HUES6 (cell line): ENCODE measurements around the gene COL6A1.
A peak's percentile ranks its signal among the peaks of the same experiment; 100 is the strongest.

Source experiments
- H3K27ac ChIP-seq: 2 replicates; pipeline ENCODE4 v1.7.0; 2013; ENCODE audit warnings: low read depth, mild to moderate bottlenecking, low read length, inconsistent platforms
- H3K27me3 ChIP-seq: 2 replicates; pipeline ENCODE4 v1.6.1; 2013; ENCODE audit warnings: low read length; ENCODE audit not compliant: control insufficient read depth, insufficient read depth
- H3K36me3 ChIP-seq: 2 replicates; pipeline ENCODE4 v1.6.1; 2013; ENCODE audit warnings: low read length; ENCODE audit not compliant: control insufficient read depth, insufficient read depth
- H3K4me1 ChIP-seq: 2 replicates; pipeline ENCODE4 v1.6.1; 2013; ENCODE audit warnings: low read length; ENCODE audit not compliant: control insufficient read depth, insufficient read depth
- H3K4me3 ChIP-seq: 2 replicates; pipeline ENCODE4 v1.5.1; 2013; ENCODE audit warnings: low read depth, low read length
- H3K9ac ChIP-seq: one replicate; pipeline ENCODE4 v1.6.1; 2013; ENCODE audit warnings: mild to moderate bottlenecking, low read length
- H3K9me3 ChIP-seq: 2 replicates; pipeline ENCODE4 v1.6.1; 2013; ENCODE audit warnings: low read depth, low read length; ENCODE audit not compliant: control insufficient read depth, insufficient read depth

The COL6A1 gene

DNA sequence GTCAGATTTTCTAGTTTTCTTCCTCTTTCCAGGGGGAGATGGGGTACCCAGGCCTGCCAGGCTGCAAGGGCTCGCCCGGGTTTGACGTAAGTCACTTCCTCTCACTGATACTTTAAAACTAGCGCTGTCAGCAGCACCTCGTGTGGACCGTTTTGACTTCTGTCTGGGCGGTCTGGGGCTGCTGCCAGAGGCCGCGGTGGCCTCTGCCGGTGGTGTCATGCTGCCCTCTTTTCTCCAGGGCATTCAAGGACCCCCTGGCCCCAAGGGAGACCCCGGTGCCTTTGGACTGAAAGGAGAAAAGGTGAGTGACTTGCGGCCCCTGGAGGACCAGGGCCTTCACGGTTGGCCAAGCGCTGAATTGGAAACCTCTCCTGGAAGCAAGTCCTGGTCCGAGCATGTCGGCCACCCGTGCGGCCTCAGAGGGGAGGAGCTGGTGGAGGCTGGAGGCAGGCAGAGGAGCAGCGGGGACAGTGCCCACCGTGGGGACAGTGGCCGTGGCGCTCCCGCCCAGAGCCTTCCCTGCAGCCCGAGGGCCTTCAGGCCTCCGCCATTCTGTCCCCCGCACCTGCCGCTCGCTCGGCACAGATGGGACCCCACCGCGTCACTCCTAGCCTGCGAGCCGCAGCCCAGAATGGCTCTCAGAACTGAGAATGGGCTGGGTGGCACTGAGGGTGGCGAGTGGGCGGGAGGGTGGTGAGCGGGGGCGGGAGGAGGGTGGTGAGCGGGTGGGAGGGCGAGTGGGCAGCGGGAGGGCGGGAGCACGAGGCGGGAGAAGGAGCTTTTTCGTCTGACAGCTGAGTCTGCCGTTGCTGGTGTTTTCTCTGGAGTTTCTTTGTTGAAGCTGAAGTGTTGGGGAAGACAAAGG is 9.4 kb downstream of the COL6A1 start:
- Histone ChIP-seq H3K9ac (no peak overlapping the region), H3K27ac (no peak overlapping the region), H3K36me3 (peaks cover 83% of the 10 kb centered on the region), H3K4me1 (no peaks in the 10 kb centered on the region), H3K27me3 (no peaks in the 10 kb centered on the region), H3K4me3 (no peak overlapping the region), H3K9me3 (no peaks in the 10 kb centered on the region)

DNA sequence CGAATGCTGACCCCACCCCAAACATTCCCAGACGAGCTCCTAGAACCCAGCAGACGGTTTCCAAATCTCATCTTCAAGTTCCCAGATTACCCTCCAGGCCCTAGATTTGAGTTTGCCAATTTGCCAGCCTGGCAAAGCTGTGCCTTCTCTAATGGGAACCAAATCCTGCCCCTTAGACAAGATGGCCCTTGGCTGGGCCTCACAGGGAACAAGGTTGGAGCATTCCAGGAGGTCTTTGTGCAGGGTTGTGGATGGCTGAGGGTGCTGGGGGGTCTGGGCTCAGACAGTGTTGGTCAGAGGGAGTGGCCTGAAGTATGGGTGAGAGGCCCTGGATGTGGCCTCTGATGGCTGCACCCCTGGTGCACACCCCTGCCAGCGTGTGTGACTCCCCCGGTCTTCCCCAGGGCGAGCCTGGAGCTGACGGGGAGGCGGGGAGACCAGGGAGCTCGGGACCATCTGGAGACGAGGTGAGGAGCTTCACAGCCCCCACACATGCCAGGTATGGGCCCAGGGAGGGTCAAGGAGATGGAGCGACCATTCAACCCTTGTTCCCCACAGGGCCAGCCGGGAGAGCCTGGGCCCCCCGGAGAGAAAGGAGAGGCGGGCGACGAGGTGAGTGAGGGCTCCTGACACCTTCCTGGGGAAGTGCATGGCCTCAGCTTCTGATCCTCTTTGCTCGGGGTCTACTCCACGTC is 10.2 kb downstream of the COL6A1 start:
- H3K9me3 ChIP-seq: no peaks in the 10 kb centered on the region
- peaks cover 83% of the 10 kb centered on the region for H3K36me3 ChIP-seq
- H3K27me3 ChIP-seq: no peaks in the 10 kb centered on the region
- no peak overlapping the region for H3K9ac ChIP-seq
- H3K27ac ChIP-seq: no peak overlapping the region
- H3K4me3 ChIP-seq: no peak overlapping the region
- no peaks in the 10 kb centered on the region for H3K4me1 ChIP-seq

DNA sequence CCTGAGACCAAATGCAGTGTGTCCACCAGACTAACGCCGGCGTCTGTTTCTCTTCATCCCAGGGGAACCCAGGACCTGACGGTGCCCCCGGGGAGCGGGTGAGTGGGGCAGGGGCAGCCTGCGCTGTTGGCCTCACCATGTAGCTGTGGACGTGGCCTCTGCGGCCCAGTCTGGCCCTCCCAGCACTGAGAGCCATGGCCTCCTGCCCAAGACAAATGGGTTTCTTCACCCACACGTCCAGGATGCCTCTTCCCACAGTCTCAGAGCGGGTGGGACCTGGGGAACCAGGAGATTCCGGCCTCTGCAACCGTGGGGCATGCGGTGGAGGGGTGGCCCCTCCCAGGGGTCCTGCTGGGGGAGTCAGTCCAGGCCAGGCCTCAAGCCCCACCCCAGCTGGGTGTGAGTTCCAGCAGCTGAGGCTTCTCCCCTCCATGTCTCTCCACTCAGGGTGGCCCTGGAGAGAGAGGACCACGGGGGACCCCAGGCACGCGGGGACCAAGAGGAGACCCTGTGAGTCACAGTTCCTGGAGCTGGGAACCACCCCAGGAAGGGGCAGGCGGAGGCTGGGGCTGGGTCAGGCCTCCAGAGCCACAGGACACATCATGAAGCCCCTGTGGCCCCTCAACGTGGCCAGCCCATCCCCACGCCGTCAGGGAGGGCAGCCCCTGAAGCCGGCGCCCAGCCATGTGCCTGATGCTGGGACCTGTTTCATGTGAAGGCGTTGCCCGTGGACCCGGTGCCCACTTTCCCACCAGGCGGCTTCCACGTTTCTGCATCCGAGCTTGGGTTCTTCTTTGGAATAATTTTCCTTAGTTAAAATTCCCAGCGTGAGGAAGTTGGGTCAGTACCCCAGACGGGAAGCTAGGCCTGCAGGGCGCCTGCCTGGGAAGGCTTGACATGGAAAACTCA is 11.0 kb downstream of the COL6A1 start:
- H3K27ac ChIP-seq: no peak overlapping the region
- H3K4me1 ChIP-seq: no peaks in the 10 kb centered on the region
- no peaks in the 10 kb centered on the region for H3K9me3 ChIP-seq
- H3K27me3 ChIP-seq: no peaks in the 10 kb centered on the region
- no peak overlapping the region for H3K9ac ChIP-seq
- H3K36me3 ChIP-seq: peaks cover 83% of the 10 kb centered on the region
- H3K4me3 ChIP-seq: no peak overlapping the region

DNA sequence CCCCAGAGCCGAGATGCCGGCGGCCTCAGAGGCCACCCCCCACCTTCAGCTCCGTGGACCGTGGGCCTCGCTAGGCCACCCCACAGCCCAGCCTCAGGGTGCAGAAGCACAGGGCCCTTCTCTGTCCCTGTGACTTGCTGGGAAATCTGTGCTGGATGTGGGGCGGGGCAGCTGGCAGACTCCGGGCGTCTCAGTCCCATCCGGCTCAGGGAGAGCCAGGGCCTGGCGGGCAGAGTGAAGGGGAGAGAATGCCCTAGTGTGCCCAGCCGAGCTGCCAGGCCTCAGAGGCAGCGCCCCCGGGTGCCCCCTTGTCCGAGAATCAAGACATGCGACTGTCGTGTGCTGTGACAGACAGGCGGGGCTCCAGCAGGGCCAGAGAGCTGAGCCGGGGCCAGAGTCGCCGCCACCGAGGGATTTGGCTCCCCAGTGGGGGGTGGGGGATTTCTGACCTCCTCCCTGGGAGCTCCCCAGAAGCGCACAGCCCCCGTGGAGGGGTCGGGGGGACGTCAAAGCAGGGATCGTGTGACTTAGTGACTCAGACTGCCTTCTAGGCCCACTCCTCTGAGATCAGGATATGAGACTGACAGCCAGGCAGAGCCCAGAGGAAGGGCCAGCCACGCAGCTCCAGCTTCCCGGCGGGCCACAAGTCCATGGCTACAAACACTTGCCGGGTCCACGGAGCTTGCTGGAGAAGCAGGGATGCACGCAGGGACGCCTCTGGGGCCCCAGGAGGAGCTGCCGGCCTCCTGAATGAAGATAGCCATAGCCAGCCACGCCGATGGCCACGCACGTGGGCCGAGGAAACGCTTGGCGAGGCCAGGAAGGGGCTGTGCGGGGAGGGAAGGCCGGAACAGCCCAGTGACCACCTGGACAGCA is 11.9 kb downstream of the COL6A1 start:
- H3K27ac ChIP-seq: peak overlapping the region; percentile 57; the same call in 1 of the 2 replicates
- no peak overlapping the region for H3K9ac ChIP-seq

DNA sequence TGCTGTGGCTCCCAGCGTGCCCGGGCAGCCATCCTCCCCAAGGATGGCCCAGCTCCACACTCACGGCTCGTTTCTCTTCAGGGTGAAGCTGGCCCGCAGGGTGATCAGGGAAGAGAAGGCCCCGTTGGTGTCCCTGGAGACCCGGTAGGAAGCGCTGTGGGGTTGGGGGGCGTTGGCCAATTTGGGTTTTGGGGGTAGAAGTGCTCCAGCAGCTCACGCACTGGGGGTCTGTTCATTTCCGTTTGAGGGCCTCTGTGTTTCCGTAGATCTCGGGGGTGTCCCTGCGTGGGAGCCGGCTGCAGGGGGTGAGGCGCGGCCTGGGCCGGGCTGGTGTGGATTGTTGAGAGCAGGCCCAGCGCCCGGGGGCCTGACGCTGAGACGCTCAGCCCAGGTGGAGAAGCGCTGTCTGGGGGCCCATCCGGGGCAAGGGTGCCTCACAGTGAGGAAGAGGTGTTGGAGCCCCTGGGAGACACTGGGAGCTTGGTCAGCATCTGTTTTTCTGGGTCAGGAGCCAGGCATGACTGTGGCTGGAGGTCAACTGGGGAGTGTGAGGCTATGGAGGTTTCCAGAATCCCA is 12.6 kb downstream of the COL6A1 start:
- Histone ChIP-seq H3K27me3 (no peaks in the 10 kb centered on the region), H3K9ac (no peak overlapping the region), H3K4me3 (no peak overlapping the region), H3K36me3 (peaks cover 88% of the 10 kb centered on the region), H3K9me3 (no peaks in the 10 kb centered on the region), H3K27ac (peak overlapping the region; percentile 57; the same call in 1 of the 2 replicates), H3K4me1 (no peaks in the 10 kb centered on the region)

More for the DNA sequence above, 11.9 kb downstream of the COL6A1 start:
- no peaks in the 10 kb centered on the region for H3K4me1 ChIP-seq
- H3K27me3 ChIP-seq: no peaks in the 10 kb centered on the region
- peaks cover 89% of the 10 kb centered on the region for H3K36me3 ChIP-seq
- H3K4me3 ChIP-seq: no peak overlapping the region
- no peaks in the 10 kb centered on the region for H3K9me3 ChIP-seq

DNA sequence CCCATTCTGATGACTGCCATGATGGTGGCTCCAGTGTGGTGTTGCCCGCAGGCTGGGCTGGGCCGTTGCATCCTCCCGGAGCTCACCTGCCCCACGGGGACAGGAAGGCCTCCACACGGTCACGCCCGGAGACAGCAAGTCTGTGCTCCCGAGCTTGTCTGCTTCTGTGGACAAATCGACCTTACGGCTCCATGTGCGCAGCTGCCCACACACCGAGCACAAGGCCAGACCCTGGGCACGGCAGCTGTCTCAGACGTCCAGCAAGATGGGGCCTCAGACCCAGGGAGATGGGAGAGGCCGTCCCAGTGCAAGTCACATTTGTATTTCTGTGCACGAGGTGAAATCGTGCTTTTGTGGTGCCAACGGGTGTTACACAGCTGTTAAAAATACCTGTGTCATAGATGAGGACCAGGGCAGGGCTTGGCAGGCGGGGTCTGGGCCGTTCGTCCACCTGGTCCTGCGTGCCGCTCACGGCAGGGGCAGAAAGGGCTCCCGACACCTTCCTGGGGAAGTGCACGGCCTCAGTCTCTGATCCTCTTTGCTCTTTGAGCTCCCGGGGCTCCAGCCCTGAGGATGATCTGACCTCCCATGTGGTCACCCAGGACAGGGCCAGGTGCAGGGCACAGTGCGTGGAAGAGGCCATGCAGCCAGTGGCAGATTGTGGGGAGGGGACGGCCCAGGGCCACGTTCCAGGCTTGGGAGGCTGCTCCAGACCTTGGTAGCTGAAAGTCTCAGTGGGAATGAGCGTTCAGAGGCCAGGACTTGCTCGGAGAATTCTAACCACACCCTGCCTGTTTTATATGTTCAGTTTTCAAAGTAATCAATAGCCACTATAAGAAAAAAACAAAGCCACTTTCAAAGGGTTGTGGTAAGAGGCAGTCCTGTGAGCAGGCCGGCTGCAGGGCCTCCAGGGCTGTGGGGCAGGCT is 13.5 kb downstream of the COL6A1 start:
- no peak overlapping the region for H3K27ac ChIP-seq
- no peaks in the 10 kb centered on the region for H3K9me3 ChIP-seq
- H3K27me3 ChIP-seq: no peaks in the 10 kb centered on the region

DNA sequence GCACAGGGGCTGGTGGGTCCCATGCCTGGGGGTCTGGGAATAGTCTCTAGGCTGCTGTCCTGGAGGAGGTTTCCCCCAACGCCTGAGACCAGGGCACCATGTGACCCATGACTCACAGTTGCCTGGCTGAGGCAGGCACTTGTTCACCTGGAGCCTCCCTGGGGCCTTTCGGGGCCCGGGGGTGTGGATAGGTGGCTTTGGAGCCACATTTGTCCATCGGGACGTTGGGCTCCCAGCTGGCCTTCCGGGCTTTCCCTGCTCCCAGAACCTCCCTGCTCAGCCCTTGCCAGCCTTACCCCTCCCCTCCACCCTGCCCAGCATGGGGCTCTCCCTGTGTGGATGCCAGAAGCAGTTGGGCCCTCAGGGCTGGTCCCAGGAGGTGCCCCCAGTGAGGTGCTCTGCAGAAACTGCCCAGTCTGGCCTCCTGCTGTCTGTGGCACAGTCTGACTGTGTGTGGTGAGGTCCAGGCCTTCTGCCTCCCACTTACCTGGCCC is 14.2 kb downstream of the COL6A1 start:
- Histone ChIP-seq H3K9ac (no peak overlapping the region), H3K4me3 (no peak overlapping the region), H3K27ac (no peak overlapping the region), H3K36me3 (peaks cover 88% of the 10 kb centered on the region), H3K4me1 (no peaks in the 10 kb centered on the region), H3K27me3 (no peaks in the 10 kb centered on the region), H3K9me3 (no peaks in the 10 kb centered on the region)

More for the DNA sequence above, 13.5 kb downstream of the COL6A1 start:
- peaks cover 90% of the 10 kb centered on the region for H3K36me3 ChIP-seq
- H3K9ac ChIP-seq: peak overlapping the region; percentile 38
- no peaks in the 10 kb centered on the region for H3K4me1 ChIP-seq
- no peak overlapping the region for H3K4me3 ChIP-seq

DNA sequence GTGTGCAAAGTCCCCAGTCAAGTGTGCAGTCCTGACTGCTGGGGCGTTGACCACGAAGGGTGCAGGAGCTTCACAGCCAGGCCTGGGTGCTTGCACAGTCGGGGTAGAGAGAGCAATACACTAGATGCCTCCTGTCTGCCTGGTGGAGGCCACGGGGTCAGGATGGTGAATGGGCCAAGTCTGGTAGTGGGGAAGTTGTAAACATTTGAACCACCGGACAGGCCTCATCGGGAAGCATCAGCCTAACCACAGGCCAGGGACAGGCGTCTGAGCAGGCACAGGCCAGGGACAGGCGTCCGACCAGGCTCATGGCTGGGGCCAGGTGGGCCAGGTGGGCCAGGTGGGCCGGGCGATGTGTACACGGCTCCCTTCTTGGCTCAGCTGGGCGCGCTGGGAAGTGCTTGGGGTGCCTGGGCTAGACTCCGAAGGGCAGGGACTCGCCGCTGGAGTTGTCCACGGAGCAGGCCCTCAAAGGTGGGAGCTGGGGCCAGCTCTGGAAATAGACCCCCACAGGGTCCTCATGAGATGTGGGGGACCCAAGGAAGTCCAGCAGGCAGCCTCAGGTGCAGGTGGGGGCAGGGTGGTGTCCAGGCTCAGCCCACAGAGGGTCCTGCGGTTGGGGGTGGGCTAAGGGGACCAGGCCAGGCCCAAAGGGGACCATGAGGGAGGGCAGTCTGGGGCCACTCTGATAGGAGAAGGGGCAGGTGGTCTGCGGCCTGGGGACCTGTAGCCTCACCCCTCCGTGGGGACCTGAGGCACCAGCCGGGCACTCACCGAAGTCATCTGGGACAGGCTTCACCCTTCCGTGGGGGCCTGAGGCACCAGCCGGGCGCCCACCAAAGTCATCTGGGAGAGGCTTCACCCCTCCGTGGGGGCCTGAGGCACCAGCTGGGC is 15.0 kb downstream of the COL6A1 start:
- 0 out of 2 replicates have a peak overlapping the region, but pooled peaks have one; percentile 33 for H3K27ac ChIP-seq
- H3K36me3 ChIP-seq: peaks cover 90% of the 10 kb centered on the region
- no peak overlapping the region for H3K9ac ChIP-seq
- no peaks in the 10 kb centered on the region for H3K9me3 ChIP-seq
- no peaks in the 10 kb centered on the region for H3K27me3 ChIP-seq
- no peak overlapping the region for H3K4me3 ChIP-seq
- no peaks in the 10 kb centered on the region for H3K4me1 ChIP-seq

DNA sequence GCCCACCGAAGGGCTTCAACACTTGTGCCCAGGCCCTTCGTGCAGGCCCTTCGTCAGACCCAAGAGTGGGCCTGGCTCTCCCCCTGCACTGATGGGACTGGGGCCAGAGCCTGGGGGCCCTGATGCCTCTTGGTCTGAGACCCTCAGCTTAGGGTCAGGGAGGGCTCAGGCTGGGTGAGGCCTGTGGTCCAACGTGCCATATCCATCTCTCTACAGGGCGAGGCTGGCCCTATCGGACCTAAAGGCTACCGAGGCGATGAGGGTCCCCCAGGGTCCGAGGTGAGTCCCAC is 15.6 kb downstream of the COL6A1 start:
- Histone ChIP-seq H3K9ac (no peak overlapping the region), H3K4me1 (no peaks in the 10 kb centered on the region), H3K36me3 (peaks cover 90% of the 10 kb centered on the region), H3K27ac (no peak overlapping the region), H3K27me3 (no peaks in the 10 kb centered on the region), H3K9me3 (no peaks in the 10 kb centered on the region), H3K4me3 (no peak overlapping the region)
